ENCODE results near the gene GLS2. TPM values are rescaled to one million over a fixed set of nuclear protein-coding genes. Genes with fewer than 3 reads are reported as not detected.

Gene GLS2
- total and polyA plus RNA-seq, 9 of the 15 experiments (the other 6 are each of a cell fraction or from before 2014, with no cell fraction given), result 0.11 TPM; not detected in 8

DNA sequence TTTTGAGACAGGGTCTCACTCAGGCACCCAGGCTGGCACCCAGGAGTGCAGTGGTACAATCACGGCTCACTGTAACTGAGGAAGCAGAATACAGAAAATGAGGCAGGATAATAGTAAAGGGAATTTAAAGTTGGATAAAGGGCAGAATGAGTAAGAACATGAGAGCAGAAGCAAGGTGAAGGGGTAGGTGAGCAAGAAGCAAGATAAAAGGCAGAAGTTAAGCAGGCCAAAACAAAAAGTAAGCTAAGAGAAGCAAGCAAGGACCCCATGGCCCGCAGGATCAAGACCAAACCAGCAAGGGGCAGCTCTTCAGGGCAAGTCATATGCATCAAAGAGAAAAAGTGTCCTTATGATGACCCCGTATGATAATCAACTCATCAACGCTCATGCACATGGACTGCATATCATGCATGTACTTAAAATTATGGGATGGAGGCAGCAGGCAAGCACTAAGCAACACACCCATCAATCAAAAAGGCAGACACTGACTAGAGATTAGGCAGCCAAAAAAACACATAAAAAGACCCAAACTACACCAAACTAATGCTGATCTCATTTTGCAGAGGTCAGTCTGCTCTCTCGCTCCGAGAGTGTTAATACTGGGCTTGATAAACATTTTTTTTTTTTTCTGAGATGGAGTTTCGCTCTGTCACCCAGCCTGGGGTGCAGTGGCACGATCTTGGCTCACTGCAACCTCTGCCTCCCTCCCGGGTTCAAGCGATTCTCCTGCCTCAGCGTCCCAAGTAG is 50.4 kb downstream of the GLS2 start (continued):
- TF ChIP-seq CHD7 (IDR thresholded peaks at IDR 0.05; ENCODE audit: low read depth, low read length) (no peak), DDX20 (tag; IDR thresholded peaks at IDR 0.05; ENCODE audit: low read depth) (no peak), ARID1B (IDR thresholded peaks at IDR 0.05) (peak; percentile 83), ZZZ3 (IDR thresholded peaks at IDR 0.05) (no peak), ZNF354B (CRISPR knock-in tag; IDR thresholded peaks at IDR 0.05) (no peak), CREM (IDR thresholded peaks at IDR 0.05; ENCODE audit: low read depth) (peak; percentile 67), ZNF224 (CRISPR knock-in tag; IDR thresholded peaks at IDR 0.05) (no peak), ZNF511 (CRISPR knock-in tag; IDR thresholded peaks at IDR 0.05) (no peak), HMG20B (CRISPR knock-in tag; IDR thresholded peaks at IDR 0.05) (no peak), KLF6 (CRISPR knock-in tag; IDR thresholded peaks at IDR 0.05; ENCODE audit: borderline replicate concordance) (no peak), NFIX (CRISPR knock-in tag; IDR thresholded peaks at IDR 0.05; ENCODE audit: low read depth) (no peak), MCM2 (IDR thresholded peaks at IDR 0.05; ENCODE audit: low read depth) (no peak), HIVEP1 (CRISPR knock-in tag; IDR thresholded peaks at IDR 0.05) (no peak), CREB1 (IDR thresholded peaks at IDR 0.05) (no peak), CREB1 (CRISPR knock-in tag; IDR thresholded peaks at IDR 0.05) (peak; percentile 42; the same call in 1 of the 2 replicates), LEF1 (IDR thresholded peaks at IDR 0.05) (peak; percentile 99)

All from K562 (cell line).